GM18858 (cell line): Measurements from ENCODE around the gene ANGPTL4.
"Not testable (repeated sequence)": the region's sequence is repeated elsewhere in the genome, so short reads cannot be mapped to it uniquely, and the experiment has no call there.

Source experiments
- ATAC-seq: cut with Tn5 transposase; IDR thresholded peaks from one replicate; pipeline ENCODE4 v1.9.1; 2021; ENCODE audit not compliant: unreplicated experiment

ANGPTL4 gene

DNA sequence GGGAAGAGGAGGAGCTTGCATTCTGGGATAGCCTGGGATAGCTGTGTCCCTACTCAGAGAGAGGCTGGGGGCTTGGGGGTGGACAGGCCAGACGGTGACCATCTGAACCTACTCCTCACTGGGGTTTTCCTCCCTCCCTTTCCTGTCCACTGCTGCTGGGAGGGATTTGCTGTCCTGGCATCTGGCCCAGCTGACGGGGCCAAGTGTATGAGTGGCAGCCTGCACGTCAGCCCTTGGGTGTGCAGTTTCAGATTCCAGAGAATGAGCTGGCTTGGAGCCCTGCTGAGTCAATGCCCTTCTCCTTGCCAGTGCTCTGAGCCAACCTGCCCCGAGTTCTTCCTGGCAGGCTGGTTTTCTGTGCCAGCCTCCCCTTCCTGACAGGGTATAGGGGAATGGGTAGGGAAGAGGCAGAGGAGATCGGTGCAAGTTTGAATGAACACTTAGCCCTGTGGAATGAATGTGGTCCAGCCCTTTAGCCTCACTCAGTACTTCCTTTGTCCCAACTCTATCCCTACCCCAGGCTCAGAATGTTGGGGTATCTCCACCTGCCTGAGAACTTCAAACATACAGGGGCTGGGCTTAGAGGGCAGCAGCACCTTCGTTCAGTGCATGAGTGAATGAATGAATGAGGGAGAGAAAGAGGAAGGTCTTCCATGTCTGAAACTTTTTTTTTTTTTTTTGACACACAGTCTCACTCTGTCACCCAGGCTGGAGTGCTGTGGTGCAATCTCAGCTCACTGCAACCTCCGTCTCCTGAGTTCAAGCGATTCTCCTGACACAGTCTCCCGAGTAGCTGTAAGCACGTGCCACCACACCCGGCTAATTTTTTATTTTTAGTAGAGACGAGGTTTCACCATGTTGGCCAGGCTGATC, 1.8 kb upstream of the ANGPTL4 start:
- ATAC-seq, result no peak

DNA sequence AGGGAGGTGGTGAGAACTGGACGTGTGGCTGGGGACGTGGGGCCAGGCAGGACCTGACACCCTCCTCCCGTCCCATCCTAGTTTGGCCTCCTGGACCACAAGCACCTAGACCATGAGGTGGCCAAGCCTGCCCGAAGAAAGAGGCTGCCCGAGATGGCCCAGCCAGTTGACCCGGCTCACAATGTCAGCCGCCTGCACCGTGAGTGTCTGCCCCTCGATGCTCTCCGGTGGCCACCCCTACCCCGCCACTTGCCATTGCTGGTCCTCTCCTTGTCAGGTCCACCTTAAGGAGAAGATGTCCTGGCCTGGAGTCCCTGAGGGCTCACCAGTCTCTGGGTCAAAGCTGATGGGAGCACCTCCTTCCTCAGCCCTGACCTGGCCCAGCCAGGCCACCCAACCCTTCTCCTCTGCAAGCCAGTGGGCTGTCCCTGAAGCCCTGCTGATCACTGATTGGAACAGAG, 2.2 kb downstream of the ANGPTL4 start:
- ATAC-seq, result no peak

DNA sequence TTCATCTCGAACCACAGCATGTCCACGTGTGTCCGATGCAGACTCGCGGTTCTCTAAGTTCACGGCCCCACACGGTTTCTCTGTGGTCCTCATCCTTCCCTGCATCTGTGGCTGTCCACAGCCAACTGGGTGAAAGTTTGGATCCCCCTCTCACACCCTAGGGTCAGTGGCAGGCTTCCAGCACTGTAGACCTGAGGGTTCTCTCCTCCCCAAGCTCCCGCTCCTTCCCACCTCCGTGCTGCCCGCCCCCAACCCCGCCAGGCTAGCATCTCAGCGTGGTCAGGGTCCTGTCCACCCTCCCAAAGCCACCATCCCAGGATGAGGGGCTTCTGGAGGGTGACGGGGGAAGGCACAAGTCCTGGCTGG, 3.0 kb downstream of the ANGPTL4 start:
- ATAC-seq, result no peak

DNA sequence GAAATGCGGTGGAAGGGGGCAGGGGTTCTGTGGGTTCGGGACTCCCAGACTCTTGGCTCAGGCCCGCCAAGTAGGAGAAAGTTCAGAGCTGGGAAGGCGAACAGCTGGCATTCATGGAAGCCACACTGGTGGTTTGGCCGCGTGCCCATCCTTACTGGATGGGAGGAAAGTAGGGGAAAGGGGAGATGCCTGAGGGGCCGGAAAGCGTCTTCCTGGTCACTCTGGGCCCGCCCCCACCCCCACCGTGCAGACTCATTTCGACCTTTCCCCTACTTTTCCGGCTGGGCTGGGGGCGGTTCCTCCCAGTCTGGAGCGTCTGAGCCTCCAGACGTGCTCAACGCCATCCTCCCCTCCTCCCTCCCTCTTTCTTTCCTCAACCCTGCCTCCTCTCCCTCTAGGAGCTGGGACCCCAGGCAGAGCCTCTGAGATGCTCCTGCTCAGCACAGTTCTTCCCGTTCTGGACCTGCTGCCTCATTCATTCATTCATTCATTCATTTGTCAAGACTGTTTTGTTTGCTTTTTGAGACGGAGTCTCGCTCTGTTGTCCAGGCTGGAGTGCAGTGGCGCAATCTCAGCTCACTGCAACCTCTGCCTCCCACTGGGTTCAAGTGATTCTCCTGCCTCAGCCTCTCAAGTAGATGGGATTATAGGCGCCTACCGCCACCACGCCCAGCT, 3.5 kb downstream of the ANGPTL4 start:
- no peak for ATAC-seq

DNA sequence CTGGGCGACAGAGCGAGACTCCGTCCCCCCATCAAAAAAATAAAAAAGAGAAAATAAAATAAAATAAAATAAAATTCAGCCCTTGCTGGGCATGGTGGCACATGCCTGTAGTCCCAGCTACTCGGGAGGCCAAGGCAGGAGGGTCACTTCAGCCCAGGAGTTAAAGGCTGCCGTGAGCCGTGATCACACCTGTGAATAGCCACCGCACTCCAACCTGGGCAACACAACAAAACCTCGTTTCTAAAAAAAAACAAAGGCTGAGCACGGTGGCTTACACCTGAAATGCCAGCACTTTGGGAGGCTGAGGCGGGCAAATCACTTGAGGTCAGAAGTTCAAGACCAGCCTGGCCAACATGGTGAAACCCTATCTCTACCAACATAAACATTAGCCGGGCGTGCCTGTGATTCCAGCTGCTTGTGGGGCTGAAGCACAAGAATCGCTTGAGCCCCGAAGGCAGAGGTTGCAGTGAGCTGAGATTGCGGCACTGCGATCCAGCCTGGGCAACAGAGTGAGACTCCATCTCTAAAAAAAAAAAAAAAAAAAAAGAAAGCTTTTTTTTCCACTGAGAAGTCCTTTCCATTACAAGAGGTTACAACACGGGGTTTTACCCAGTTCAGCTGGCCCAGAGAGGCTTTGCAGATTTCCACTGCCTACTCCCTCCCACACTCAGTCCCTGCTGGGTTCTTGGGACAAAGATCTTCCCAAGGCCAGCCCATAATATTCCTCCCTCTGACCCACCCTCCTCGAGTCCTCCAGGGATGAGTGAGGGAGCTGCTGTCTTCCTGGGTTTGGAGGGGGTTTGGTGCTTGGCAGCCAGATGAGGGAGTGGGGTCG, 6.4 kb downstream of the ANGPTL4 start:
- ATAC-seq, result no peak

DNA sequence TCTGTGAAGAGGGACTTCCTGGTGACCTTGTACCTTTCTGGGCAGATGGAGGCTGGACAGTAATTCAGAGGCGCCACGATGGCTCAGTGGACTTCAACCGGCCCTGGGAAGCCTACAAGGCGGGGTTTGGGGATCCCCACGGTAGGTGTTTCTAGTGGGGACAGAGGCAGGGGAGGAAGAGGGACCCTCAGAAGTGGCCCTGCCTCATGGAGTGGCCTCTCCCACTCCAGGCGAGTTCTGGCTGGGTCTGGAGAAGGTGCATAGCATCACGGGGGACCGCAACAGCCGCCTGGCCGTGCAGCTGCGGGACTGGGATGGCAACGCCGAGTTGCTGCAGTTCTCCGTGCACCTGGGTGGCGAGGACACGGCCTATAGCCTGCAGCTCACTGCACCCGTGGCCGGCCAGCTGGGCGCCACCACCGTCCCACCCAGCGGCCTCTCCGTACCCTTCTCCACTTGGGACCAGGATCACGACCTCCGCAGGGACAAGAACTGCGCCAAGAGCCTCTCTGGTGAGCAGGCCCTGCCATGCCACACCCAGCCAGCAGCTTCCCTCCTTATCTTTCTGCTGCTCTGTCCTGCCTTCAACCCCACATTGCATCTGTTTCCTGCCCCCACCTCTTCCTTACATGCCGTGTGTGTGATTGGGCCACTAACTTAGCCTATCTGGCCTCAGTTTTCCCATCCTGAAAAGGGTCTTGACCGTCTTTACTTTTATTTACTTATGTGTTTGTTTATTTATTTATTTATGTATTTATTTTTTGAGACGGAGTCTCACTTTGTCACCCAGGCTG, 7.3 kb downstream of the ANGPTL4 start:
- no peak for ATAC-seq

DNA sequence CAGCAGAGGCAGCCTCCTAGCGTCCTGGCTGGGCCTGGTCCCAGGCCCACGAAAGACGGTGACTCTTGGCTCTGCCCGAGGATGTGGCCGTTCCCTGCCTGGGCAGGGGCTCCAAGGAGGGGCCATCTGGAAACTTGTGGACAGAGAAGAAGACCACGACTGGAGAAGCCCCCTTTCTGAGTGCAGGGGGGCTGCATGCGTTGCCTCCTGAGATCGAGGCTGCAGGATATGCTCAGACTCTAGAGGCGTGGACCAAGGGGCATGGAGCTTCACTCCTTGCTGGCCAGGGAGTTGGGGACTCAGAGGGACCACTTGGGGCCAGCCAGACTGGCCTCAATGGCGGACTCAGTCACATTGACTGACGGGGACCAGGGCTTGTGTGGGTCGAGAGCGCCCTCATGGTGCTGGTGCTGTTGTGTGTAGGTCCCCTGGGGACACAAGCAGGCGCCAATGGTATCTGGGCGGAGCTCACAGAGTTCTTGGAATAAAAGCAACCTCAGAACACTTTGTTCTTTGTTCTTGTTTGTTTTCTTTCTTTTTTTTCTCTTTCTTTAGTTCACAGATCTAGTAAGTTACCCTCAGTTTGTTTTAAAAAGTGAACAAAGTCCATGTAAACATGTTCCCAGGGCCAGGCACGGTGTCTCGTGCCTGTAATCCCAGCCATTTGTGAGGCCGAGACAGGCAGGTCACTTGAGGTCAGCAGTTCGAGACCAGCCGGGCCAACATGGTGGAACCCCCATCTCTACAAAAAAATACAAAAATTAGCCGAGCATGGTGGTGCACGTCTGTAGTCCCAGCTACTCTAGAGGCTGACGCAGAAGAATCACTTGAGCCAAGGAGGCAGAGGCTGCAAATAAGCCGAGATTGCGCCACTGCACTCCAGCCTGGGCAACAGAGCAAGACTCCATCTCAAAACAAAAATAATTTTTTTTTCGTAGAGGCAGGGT, 10.2 kb downstream of the ANGPTL4 start:
- no peak for ATAC-seq

DNA sequence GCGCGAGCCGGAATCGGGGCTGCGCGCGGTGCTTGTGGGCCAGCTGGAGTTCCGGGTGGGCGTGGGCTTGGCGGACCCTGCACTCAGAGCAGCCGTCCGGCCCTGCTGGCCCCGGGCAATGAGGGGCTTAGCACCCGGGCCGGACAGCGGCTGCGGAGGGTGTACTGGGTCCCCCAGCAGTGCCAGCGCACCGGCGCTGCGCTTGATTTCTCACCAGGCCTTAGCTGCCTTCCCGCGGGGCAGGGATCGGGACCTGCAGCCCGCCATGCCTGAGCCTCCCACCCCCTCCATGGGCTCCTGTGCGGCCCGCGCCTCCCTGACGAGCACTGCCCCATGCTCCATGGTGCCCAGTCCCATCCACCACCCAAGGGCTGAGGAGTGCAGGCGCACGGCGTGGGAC, 11.8 kb downstream of the ANGPTL4 start:
- ATAC-seq, result not testable (repeated sequence)

DNA sequence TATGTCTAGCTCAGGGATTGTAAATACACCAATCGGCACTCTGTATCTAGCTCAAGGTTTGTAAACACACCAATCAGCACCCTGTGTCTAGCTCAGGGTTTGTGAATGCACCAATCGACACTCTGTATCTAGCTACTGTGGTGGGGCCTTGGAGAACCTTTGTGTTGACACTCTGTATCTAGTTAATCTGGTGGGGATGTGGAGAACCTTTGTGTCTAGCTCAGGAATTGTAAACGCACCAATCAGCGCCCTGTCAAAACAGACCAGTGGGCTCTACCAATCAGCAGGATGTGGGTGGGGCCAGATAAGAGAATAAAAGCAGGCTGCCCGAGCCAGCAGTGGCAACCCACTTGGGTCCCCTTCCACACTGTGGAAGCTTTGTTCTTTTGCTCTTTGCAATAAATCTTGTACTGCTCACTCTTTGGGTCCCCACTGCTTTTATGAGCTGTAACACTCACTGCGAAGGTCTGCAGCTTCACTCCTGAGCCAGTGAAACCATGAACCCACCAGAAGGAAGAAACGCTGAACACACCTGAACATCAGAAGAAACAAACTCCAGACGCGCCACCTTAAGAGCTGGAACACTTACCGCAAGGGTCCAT, 12.5 kb downstream of the ANGPTL4 start:
- ATAC-seq, result not testable (repeated sequence)

DNA sequence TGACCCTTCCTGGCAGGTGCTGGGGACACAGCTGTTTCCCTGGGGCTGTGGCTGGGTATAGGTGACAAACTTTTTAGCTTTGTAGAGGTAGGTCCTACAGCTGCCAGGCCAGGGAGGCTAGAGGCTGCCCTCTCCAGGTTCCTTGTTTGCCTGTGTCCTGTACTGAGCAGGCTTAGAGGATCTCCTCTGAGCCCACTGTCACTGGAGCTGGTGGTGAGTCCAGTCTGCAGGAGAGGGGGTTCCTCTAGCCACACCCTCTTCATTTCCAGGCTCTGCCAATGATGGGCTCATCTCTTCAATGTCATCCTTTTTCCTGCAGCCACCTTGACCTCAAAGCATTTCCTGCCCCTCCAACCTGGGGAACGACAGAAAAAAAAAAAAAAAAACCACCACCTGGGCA, 13.6 kb downstream of the ANGPTL4 start:
- no peak for ATAC-seq

DNA sequence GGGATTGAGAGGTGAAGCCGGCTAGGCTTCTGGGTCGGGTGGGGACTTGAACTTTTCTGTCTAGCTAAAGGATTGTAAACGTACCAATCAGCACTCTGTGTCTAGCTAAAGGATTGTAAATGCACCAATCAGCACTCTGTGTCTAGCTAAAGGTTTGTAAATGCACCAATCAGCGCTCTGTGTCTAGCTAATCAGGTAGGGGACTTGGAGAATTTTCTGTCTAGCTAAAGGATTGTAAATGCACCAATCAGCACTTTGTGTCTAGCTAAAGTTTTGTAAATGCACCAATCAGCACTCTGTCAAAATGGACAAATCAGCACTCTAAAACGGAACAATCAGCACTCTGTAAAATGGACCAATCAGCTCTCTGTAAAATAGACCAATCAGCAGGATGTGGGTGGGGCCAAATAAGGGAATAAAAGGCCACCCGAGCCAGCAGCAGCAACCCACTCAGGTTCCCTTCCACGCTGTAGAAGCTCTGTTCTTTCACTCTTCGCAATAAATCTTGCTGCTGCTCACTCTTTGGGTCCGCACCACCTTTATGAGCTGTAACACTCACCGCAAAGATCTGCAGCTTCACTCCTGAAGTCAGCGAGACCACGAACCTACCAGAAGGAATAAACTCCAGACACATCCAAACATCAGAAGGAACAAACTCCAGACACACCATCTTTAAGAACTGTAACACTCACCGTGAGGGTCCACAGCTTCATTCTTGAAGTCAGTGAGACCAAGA, 15.4 kb downstream of the ANGPTL4 start:
- not testable (repeated sequence) for ATAC-seq

DNA sequence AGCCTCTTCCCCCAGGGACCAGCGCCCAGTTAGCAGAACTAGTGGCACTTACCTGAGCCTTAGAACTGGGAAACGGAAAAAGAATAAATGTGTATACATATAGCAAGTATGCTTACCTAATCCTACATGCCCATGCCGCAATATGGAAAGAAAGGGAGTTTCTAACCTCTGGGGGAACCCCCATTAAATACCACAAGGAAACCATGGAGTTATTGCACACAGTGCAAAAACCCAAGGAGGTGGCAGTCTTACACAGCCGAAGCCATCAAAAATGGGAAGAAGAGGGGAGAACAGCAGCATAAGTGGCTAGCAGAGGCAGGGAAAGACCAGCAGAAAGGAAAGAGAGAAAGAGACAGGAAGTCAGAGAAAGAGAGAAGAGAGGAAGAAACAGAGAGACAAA, 20.6 kb downstream of the ANGPTL4 start:
- ATAC-seq, result not testable (repeated sequence)

DNA sequence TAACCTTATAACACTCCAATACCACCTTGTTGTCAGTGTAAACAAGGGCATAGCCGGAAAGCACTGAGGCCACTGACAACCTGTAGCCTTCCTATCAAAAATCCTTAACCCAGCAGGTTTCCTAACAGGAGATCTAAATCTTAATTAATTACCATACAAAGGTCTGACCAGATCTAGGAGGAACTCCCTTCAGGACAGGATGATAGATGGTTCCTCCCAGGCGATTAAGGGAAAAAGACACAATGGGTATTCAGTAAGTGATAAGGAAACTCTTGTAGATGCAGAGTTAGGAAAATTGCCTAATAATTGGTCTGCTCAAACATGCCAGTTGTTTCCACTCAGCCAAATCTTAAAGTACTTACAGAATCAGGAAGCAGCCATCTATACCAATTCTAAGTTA, 21.1 kb downstream of the ANGPTL4 start:
- not testable (repeated sequence) for ATAC-seq

DNA sequence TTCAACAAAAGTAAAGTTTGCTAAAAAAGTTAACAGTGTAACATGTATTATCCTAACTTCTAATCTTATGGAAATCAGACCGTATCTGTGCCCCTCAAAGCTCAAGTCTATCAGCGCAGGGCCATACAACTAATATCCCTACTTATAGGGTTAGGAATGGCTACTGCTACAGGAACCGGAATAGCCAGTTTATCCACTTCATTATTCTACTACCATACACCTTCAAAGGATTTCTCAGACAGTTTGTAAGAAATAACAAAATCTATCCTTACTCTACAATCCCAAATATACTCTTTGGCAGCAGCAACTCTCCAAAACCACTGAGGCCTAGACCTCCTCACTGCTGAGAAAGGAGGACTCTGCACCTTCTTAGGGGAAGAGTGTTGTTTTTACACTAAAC, 21.6 kb downstream of the ANGPTL4 start:
- ATAC-seq, result not testable (repeated sequence)

DNA sequence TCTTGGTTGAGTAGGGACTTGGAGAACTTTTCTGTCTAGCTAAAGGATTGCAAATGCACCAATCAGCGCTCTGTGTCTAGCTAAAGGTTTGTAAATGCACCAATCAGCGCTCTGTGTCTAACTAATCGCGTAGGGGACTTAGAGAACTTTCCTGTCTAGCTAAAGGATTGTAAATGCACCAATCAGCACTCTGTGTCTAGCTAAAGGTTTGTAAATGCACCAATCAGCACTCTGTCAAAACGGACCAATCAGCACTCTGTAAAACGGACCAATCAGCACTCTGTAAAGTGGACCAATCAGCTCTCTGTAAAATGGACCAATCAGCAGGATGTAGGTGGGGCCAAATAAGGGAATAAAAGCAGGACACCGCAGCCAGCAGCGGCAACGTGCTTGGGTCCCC, 22.5 kb downstream of the ANGPTL4 start:
- ATAC-seq, result not testable (repeated sequence)

DNA sequence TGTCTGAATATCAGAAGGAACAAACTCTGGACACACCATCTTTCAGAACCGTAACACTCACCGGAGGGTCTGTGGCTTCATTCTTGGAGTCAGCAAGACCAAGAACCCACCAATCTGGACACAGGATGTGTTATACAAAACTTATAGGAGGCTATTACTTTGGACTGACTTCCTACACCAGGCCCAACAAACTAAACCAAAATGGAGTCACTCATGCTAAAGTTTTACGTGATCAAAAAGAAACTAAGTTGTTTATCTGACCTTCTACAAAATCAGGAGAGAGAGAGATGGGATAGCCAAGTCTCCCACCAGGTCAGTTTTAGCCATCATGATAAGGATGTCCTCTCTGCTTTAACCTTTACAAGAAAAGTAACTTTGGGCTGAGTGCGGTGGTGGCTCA, 23.0 kb downstream of the ANGPTL4 start:
- ATAC-seq, result no peak

DNA sequence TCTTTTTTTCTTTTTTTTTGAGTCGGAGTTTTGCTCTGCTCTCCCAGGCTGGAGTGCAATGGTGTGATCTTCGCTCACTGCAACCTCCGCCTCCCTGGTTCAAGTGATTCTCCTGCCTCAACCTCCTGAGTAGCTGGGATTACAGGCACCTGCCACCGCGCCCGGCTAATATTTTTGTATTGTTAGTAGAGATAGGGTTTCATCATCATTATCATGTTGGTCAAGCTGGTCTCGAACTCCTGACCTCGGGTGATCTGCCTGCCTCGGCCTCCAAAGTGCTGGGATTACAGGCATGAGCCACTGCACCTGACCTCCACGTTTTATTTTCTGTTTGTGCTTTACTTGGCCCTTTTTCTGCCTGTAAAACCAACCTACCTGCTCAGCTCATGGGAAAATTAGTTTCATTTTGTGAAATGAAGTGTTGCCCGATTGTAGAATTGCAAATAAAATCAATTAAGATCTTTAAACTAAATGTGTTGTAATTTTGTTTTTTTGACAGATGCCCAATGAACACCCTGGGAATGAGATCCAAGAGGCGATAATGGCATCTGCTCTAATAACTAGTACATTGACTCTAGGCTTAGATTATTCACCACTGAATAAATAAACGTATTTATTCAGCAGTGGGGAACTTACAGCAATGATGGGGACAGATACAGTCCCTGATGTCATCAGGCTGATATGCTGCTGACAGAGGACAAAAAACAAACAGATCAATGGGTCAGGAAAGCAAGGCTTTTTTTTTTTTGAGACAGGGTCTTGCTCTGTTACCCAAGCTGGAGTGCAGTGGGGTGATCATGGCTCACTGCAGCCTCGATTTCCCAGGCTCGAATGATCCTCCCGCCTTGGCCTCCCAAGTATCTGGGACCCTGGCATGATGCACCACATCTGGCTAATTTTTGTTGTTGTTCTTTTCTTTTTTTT, 24.0 kb downstream of the ANGPTL4 start:
- no peak for ATAC-seq

DNA sequence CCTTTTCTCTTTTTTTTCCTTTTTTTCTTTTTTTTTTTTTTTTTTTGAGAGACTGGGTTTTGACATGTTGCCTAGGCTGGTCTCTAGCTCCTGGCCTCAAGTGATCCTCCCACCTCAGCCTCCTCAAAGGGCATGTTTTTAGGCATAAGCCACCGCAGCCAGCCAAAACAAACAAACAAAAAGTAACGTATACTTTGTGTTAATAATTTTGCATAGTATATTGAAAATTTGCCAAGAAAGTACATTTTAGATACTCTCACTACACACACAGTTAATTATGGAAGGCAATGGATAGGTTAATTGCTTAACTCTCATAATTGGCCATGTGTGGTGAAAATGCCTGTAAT, 24.6 kb downstream of the ANGPTL4 start:
- no peak for ATAC-seq
